GM23338 (cell line): ENCODE data around the gene MED13L. TPM values are rescaled to one million over a fixed set of nuclear protein-coding genes. Genes with fewer than 3 reads are reported as not detected.

Experiments
- ATAC-seq: fragments of 200-7000 bp; cut with Tn5 transposase; 3 replicates; pipeline ENCODE4 v1.9.1; 2020
- DNase-seq: peaks from one replicate; pipeline ENCODE4 v3.0.0-alpha.2; 2015; ENCODE audit warnings: low spot score
- H2AFZ ChIP-seq: fragments of 200-600 bp; sonication (generic); 2 replicates; pipeline ENCODE4 v1.8.0; 2016; ENCODE audit warnings: antibody characterized with exemption, mild to moderate bottlenecking, moderate library complexity
- H3F3A ChIP-seq: fragments of 200-600 bp; sonication (generic); replicated peaks from 2 replicates; pipeline ENCODE4 v1.8.0; 2017; ENCODE audit warnings: antibody characterized with exemption, mixed run types, low read depth
- H3K27ac ChIP-seq: fragments of 200-600 bp; sonication (generic); 2 replicates; pipeline ENCODE4 v1.6.1; 2016; ENCODE audit warnings: low read depth
- H3K27me3 ChIP-seq: fragments of 200-600 bp; sonication (generic); 2 replicates; pipeline ENCODE4 v1.8.0; 2016; ENCODE audit warnings: mild to moderate bottlenecking, mixed run types, moderate library complexity; ENCODE audit not compliant: insufficient read depth
- H3K36me3 ChIP-seq: fragments of 200-600 bp; sonication (generic); 2 replicates; pipeline ENCODE4 v1.8.0; 2016; ENCODE audit warnings: mild to moderate bottlenecking; ENCODE audit not compliant: insufficient read depth
- H3K4me1 ChIP-seq: fragments of 200-600 bp; sonication (generic); 2 replicates; pipeline ENCODE4 v1.8.0; 2016; ENCODE audit warnings: mild to moderate bottlenecking, moderate library complexity; ENCODE audit not compliant: insufficient read depth
- H3K4me2 ChIP-seq: fragments of 200-600 bp; sonication (generic); 2 replicates; pipeline ENCODE4 v1.7.1; 2017; ENCODE audit warnings: mixed run types
- H3K4me3 ChIP-seq: fragments of 200-600 bp; sonication (generic); 2 replicates; pipeline ENCODE4 v1.6.1; 2016; ENCODE audit warnings: mixed run types
- H3K79me2 ChIP-seq: fragments of 200-600 bp; sonication (generic); replicated peaks from 2 replicates; pipeline ENCODE4 v1.8.0; 2017; ENCODE audit warnings: mild to moderate bottlenecking; ENCODE audit not compliant: insufficient read depth
- H3K9me2 ChIP-seq: fragments of 200-600 bp; sonication (generic); 2 replicates; pipeline ENCODE4 v1.8.0; 2017; ENCODE audit not compliant: insufficient read depth
- H4K20me1 ChIP-seq: fragments of 200-600 bp; sonication (generic); replicated peaks from 2 replicates; pipeline ENCODE4 v1.8.0; 2017; ENCODE audit warnings: mild to moderate bottlenecking; ENCODE audit not compliant: insufficient read depth
- H3K27ac Mint-ChIP-seq: 2 replicates; pipeline ENCODE4 v1.8.0; 2020; ENCODE audit warnings: inconsistent platforms, mild to moderate bottlenecking, moderate library complexity, mixed read lengths
- H3K27me3 Mint-ChIP-seq: 3 replicates; pipeline ENCODE4 v1.8.0; 2022; ENCODE audit warnings: low read depth, mild to moderate bottlenecking, moderate library complexity, mixed read lengths, inconsistent platforms; ENCODE audit not compliant: insufficient read depth, poor library complexity
- H3K36me3 Mint-ChIP-seq: 3 replicates; pipeline ENCODE4 v1.8.0; 2021; ENCODE audit warnings: low read depth, mild to moderate bottlenecking, inconsistent platforms, moderate library complexity, mixed read lengths
- H3K4me1 Mint-ChIP-seq: 3 replicates; pipeline ENCODE4 v1.8.0; 2020; ENCODE audit warnings: mild to moderate bottlenecking, inconsistent platforms, mixed read lengths
- H3K4me3 Mint-ChIP-seq: 3 replicates; pipeline ENCODE4 v1.8.0; 2021; ENCODE audit warnings: moderate library complexity, mild to moderate bottlenecking, inconsistent platforms, mixed read lengths
- H3K9me3 Mint-ChIP-seq: 3 replicates; pipeline ENCODE4 v1.8.0; 2020; ENCODE audit warnings: moderate library complexity, mild to moderate bottlenecking, inconsistent platforms, mixed read lengths
- CREB1 ChIP-seq: fragments of 250-450 bp; sonication (Bioruptor Pico); IDR thresholded peaks from 2 replicates; pipeline ENCODE4 v1.5.0; 2020; ENCODE audit warnings: low read depth, mild to moderate bottlenecking, moderate library complexity
- CTCF ChIP-seq, 2 experiments: fragments of 200-600 bp in 1 of 2; sonication (generic) in 1 of 2; conservative IDR thresholded peaks; 2 replicates each; pipeline versions ENCODE4 v1.5.1 to v1.6.1; 2016 to 2017; ENCODE audit warnings: antibody characterized with exemption in 2 of 2, low read depth in 2 of 2, mild to moderate bottlenecking in 2 of 2, moderate library complexity in 1 of 2
- EZH2 ChIP-seq: fragments of 200-600 bp; sonication (generic); IDR thresholded peaks from one replicate; pipeline ENCODE4 v1.8.0; 2017; ENCODE audit warnings: antibody characterized with exemption, mild to moderate bottlenecking, low read depth; ENCODE audit not compliant: unreplicated experiment
- EZH2phosphoT487 ChIP-seq: fragments of 200-600 bp; sonication (generic); IDR thresholded peaks from one replicate; pipeline ENCODE4 v1.8.1; 2018; ENCODE audit warnings: antibody characterized with exemption; ENCODE audit not compliant: unreplicated experiment
- JUNB ChIP-seq: IDR thresholded peaks from one replicate; pipeline ENCODE4 v1.6.1; 2016; ENCODE audit warnings: antibody characterized with exemption; ENCODE audit not compliant: unreplicated experiment
- NANOG ChIP-seq: IDR thresholded peaks from 2 replicates; pipeline ENCODE4 v1.6.1; 2016; ENCODE audit warnings: antibody characterized with exemption, borderline replicate concordance
- POLR2AphosphoS5 ChIP-seq: IDR thresholded peaks from 2 replicates; pipeline ENCODE4 v1.6.1; 2016; ENCODE audit warnings: antibody characterized with exemption, low read depth
- STAT1 ChIP-seq: IDR thresholded peaks from one replicate; pipeline ENCODE4 v1.6.1; 2016; ENCODE audit warnings: antibody characterized with exemption; ENCODE audit not compliant: unreplicated experiment
- ZNF114 ChIP-seq: fragments of 250-450 bp; sonication (Bioruptor Pico); IDR thresholded peaks from 2 replicates; pipeline ENCODE4 v1.5.0; 2020; ENCODE audit warnings: mild to moderate bottlenecking, moderate library complexity
- ZNF331 ChIP-seq: fragments of 250-450 bp; sonication (Bioruptor Pico); IDR thresholded peaks from 2 replicates; pipeline ENCODE4 v1.5.0; 2020; ENCODE audit warnings: low read depth, mild to moderate bottlenecking, moderate library complexity
- ZNF462 ChIP-seq: fragments of 250-450 bp; sonication (Bioruptor Pico); IDR thresholded peaks from 2 replicates; pipeline ENCODE4 v1.5.0; 2020; ENCODE audit warnings: mild to moderate bottlenecking, moderate library complexity
- polyA plus RNA-seq: library from polyadenylated mRNA; unstranded; fragments of >200 nt; fragmentation: Nextera tagmentation; extraction: Ambion mirVana; gene quantifications from 2 replicates; pipeline ENCODE4 v1.2.1, GENCODE V29; 2016
- total RNA-seq: library from RNA; depleted of rRNA; stranded (reverse); fragments of >200 nt; shearing (Covaris generic); gene quantifications from 2 replicates; pipeline ENCODE4 v1.2.3, GENCODE V29; 2014
- TF ChIP-seq, protein P1 (sequence below): IDR thresholded peaks from one replicate; pipeline ENCODE4 v1.6.1; 2018; ENCODE audit warnings: antibody characterized with exemption; ENCODE audit not compliant: unreplicated experiment
- TF ChIP-seq, protein P2 (sequence below): IDR thresholded peaks from 2 replicates; pipeline ENCODE4 v1.6.1; 2016; ENCODE audit warnings: antibody characterized with exemption

Gene MED13L
- total and polyA plus RNA-seq, 2 experiments from 2014 or later, result 20.9 to 73.6 TPM

GRCh38 chr12:115972241-115972640 lies 305.3 kb downstream of the MED13L start:
- Mint-ChIP-seq H3K36me3 (peaks cover 27% of the 10 kb centered on the region), H3K27ac (peak overlapping the region; percentile 16; the same call in 1 of the 2 replicates), H3K4me3 (no peak overlapping the region), H3K4me1 (peaks cover 3% of the 10 kb centered on the region; the same call in 2 of the 3 replicates), H3K27me3 (no peaks in the 10 kb centered on the region), H3K9me3 (no peaks in the 10 kb centered on the region)
- Histone ChIP-seq H3K27me3 (no peaks in the 10 kb centered on the region), H3F3A (no peaks in the 10 kb centered on the region), H2AFZ (no peak overlapping the region), H3K9me2 (no peaks in the 10 kb centered on the region), H3K4me2 (no peak overlapping the region), H3K27ac (no peak overlapping the region; the same call in 1 of the 2 replicates), H3K4me3 (no peak overlapping the region), H3K79me2 (no peaks in the 10 kb centered on the region), H3K4me1 (no peaks in the 10 kb centered on the region), H3K36me3 (peaks cover 11% of the 10 kb centered on the region; the same call in 1 of the 2 replicates), H4K20me1 (0 out of 2 replicates have a peak, but pooled peaks cover 3% of the 10 kb centered on the region)
- TF ChIP-seq EZH2phosphoT487 (no peak), STAT1 (no peak), JUNB (no peak), CTCF (conservative IDR thresholded peaks at IDR 0.05; ENCODE audit: low read depth in 2 of 2) (no peak), POLR2AphosphoS5 (no peak), NANOG (no peak), CREB1 (CRISPR knock-in tag) (no peak), EZH2 (no peak), ZNF114 (CRISPR knock-in tag) (no peak), ZNF331 (no peak), ZNF462 (CRISPR knock-in tag) (no peak)
- TF ChIP-seq, protein P1, sequence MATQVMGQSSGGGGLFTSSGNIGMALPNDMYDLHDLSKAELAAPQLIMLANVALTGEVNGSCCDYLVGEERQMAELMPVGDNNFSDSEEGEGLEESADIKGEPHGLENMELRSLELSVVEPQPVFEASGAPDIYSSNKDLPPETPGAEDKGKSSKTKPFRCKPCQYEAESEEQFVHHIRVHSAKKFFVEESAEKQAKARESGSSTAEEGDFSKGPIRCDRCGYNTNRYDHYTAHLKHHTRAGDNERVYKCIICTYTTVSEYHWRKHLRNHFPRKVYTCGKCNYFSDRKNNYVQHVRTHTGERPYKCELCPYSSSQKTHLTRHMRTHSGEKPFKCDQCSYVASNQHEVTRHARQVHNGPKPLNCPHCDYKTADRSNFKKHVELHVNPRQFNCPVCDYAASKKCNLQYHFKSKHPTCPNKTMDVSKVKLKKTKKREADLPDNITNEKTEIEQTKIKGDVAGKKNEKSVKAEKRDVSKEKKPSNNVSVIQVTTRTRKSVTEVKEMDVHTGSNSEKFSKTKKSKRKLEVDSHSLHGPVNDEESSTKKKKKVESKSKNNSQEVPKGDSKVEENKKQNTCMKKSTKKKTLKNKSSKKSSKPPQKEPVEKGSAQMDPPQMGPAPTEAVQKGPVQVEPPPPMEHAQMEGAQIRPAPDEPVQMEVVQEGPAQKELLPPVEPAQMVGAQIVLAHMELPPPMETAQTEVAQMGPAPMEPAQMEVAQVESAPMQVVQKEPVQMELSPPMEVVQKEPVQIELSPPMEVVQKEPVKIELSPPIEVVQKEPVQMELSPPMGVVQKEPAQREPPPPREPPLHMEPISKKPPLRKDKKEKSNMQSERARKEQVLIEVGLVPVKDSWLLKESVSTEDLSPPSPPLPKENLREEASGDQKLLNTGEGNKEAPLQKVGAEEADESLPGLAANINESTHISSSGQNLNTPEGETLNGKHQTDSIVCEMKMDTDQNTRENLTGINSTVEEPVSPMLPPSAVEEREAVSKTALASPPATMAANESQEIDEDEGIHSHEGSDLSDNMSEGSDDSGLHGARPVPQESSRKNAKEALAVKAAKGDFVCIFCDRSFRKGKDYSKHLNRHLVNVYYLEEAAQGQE, result no peak
- TF ChIP-seq, protein P2, sequence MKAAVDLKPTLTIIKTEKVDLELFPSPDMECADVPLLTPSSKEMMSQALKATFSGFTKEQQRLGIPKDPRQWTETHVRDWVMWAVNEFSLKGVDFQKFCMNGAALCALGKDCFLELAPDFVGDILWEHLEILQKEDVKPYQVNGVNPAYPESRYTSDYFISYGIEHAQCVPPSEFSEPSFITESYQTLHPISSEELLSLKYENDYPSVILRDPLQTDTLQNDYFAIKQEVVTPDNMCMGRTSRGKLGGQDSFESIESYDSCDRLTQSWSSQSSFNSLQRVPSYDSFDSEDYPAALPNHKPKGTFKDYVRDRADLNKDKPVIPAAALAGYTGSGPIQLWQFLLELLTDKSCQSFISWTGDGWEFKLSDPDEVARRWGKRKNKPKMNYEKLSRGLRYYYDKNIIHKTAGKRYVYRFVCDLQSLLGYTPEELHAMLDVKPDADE, result no peak
- no peak for ATAC-seq
- DNase-seq, result no peak
